HepG2 (cell line): Measurements from ENCODE around the gene SEMA4B. TPM values are rescaled to one million over a fixed set of nuclear protein-coding genes. Genes with fewer than 3 reads are reported as not detected.
A peak's percentile ranks its signal among the peaks of the same experiment; 100 is the strongest.

Source experiments
- ATAC-seq: fragments of 200-7000 bp; cut with Tn5 transposase; 3 replicates; pipeline ENCODE4 v1.9.1; 2020; ENCODE audit warnings: mild to moderate bottlenecking, moderate library complexity
- BruUV-seq: library from RNA; stranded (reverse); fragments of 400-500 nt; replicated peaks from 2 replicates; lab custom pipeline; 2021; lab: Mats Ljungman, UMichigan
- CTCF ChIA-PET: fragments of 300-600 bp; formaldehyde crosslinking; extraction: SDS; loops from one replicate; lab custom pipeline; 2021; ENCODE audit warnings: low total read pairs, inconsistent platforms, low intra/inter-chr PET ratio; lab: Yijun Ruan, JAX
- POLR2A ChIA-PET: fragments of 350-600 bp; sonication (Branson Sonifier 250); formaldehyde crosslinking; loops from one replicate; lab custom pipeline; 2020; ENCODE audit warnings: antibody characterized with exemption, inconsistent platforms; lab: Yijun Ruan, JAX
- DNase-seq: peaks from one replicate; pipeline ENCODE4 v3.0.0-alpha.2; 2015; ENCODE audit warnings: low spot score
- FAIRE-seq: peaks from 3 replicates; lab custom pipeline; 2011; peaks lifted over from hg19 to GRCh38; lab: Jason Lieb, UNC
- H2AFZ ChIP-seq: one replicate; pipeline ENCODE4 v1.6.1; 2011; ENCODE audit warnings: low read length, inconsistent platforms
- H3K27ac ChIP-seq: fragments of 300-600 bp; 3 replicates; pipeline ENCODE4 v1.8.0; 2011; ENCODE audit warnings: mixed run types, mild to moderate bottlenecking, mixed read lengths, low read length, inconsistent platforms; ENCODE audit not compliant: insufficient read depth; ENCODE audit errors: extremely low read length
- H3K27me3 ChIP-seq, 2 experiments: fragments of 200-600 bp in 1 of 2; 2 replicates in 1 of 2; 3 replicates in 1 of 2; pipeline versions ENCODE4 v1.6.0 to v1.8.0; 2011; ENCODE audit warnings: low read length in 2 of 2, mild to moderate bottlenecking in 2 of 2, moderate library complexity in 2 of 2, inconsistent platforms in 1 of 2; ENCODE audit not compliant: insufficient read depth in 2 of 2, control insufficient read depth in 1 of 2
- H3K36me3 ChIP-seq, 2 experiments: fragments of 200-600 bp in 1 of 2; replicated peaks in 1 of 2; 2 replicates in 1 of 2; 3 replicates in 1 of 2; pipeline versions ENCODE4 v1.5.1 to v1.8.0; 2011; ENCODE audit warnings: low read length in 2 of 2, inconsistent platforms in 1 of 2; ENCODE audit not compliant: insufficient read depth in 2 of 2, control insufficient read depth in 1 of 2
- H3K4me1 ChIP-seq: 2 replicates; pipeline ENCODE4 v1.5.1; 2012; ENCODE audit warnings: low read length, inconsistent platforms; ENCODE audit not compliant: insufficient read depth
- H3K4me2 ChIP-seq: 2 replicates; pipeline ENCODE4 v1.6.0; 2011; ENCODE audit warnings: low read depth, low read length, inconsistent platforms
- H3K4me3 ChIP-seq, 3 experiments: fragments of 200-600 bp in 1 of 3; sonication (generic), shearing (Covaris generic) in 1 of 3; replicated peaks in 1 of 3; 2 replicates each; pipeline ENCODE4 v1.5.1; 2011 to 2016; ENCODE audit warnings: low read length in 3 of 3, inconsistent platforms in 2 of 3, low read depth in 2 of 3, mild to moderate bottlenecking in 2 of 3, control low read depth in 1 of 3, mixed read lengths in 1 of 3; ENCODE audit not compliant: insufficient read depth in 1 of 3
- H3K79me2 ChIP-seq: one replicate; pipeline ENCODE4 v1.6.1; 2011; ENCODE audit warnings: low read length, inconsistent platforms; ENCODE audit not compliant: insufficient read depth
- H3K9ac ChIP-seq: 2 replicates; pipeline ENCODE4 v1.6.0; 2011; ENCODE audit warnings: mild to moderate bottlenecking, low read depth, low read length, inconsistent platforms; ENCODE audit not compliant: insufficient read depth
- H3K9me3 ChIP-seq: 2 replicates; pipeline ENCODE4 v1.5.1; 2012; ENCODE audit warnings: mild to moderate bottlenecking, low read length
- H4K20me1 ChIP-seq: 2 replicates; pipeline ENCODE4 v1.6.0; 2011; ENCODE audit warnings: inconsistent platforms, mild to moderate bottlenecking, low read length, moderate library complexity; ENCODE audit not compliant: insufficient read depth
- CREB1 ChIP-seq, 2 experiments: fragments of 450-650 bp in 1 of 2; IDR thresholded peaks; 2 replicates each; pipeline ENCODE4 v1.6.1; 2016 to 2017; ENCODE audit warnings: control low read depth in 1 of 2, mild to moderate bottlenecking in 1 of 2, missing compliant biosample characterization in 1 of 2, missing genetic modification characterization in 1 of 2
- HMGA1 ChIP-seq: sonication (generic); formaldehyde crosslinking; conservative IDR thresholded peaks from 2 replicates; pipeline ENCODE4 v1.4.0; 2020; ENCODE audit warnings: missing genetic modification reagents
- MXI1 ChIP-seq: IDR thresholded peaks from 3 replicates; pipeline ENCODE4 v1.6.1; 2012; ENCODE audit warnings: low read depth, low read length, inconsistent platforms, borderline replicate concordance
- WGBS: methylation state at CpG from one replicate; pipeline ENCODE4 v1.1.6; 2017; ENCODE audit warnings: low lambda C conversion rate; 5-methylcytosine and 5-hydroxymethylcytosine counted together
- in situ Hi-C: cut with HindIII; loops from 2 replicates; pipeline ENCODE4 v1.10.0; 2017; ENCODE audit warnings: low pct_unique_long_range_greater_than_20kb; ENCODE audit not compliant: extremely low pct_ligation_motif_present
- intact Hi-C: fragments of 100-400 bp; cut with micrococcal nuclease; formaldehyde crosslinking; loops from one replicate; pipeline ENCODE4 v1.10.0; 2022; ENCODE audit not compliant: unreplicated experiment
- polyA plus RNA-seq, 8 experiments: library from polyadenylated mRNA; depleted of rRNA in 3 of 8; stranded (reverse) in 7 of 8; unstranded in 1 of 8; fragments of >200 nt; fragmentation: Illumina TruSeq in 4 of 8; extraction: Trizol in 4 of 8; gene quantifications; 2 replicates each; pipeline versions ENCODE4 v1.2.1 to v1.2.3, GENCODE V29; 2011 to 2016; ENCODE audit warnings: low read depth in 4 of 8, missing spikeins in 1 of 8, mixed read lengths in 1 of 8; ENCODE audit not compliant: insufficient read depth in 1 of 8
- total RNA-seq, 5 experiments: library from RNA; depleted of rRNA; stranded (reverse); fragments of >200 nt; fragmentation: Illumina TruSeq; extraction: Trizol; gene quantifications; 2 replicates each; pipeline ENCODE4 v1.2.3, GENCODE V29; 2016; ENCODE audit warnings: low read depth in 1 of 5

SEMA4B gene
- total and polyA plus RNA-seq, 2 of the 13 experiments (the other 11 are each of a cell fraction or from before 2014, with no cell fraction given), result 2.1 to 17.0 TPM

- TF ChIP-seq MXI1, result no peak
- TF ChIP-seq CREB1 (IDR thresholded peaks at IDR 0.05), result peak; percentile 41; the same call in 1 of the 2 replicates
- no peak for TF ChIP-seq CREB1 (CRISPR knock-in tag; IDR thresholded peaks at IDR 0.05)
- Histone ChIP-seq H4K20me1 (peaks cover 7% of the 10 kb centered on the region), H2AFZ (no peak overlapping the region), H3K27ac (peak overlapping the region; percentile 83), H3K4me3 (peak overlapping the region; percentile 71 to 78 (median 72)), H3K36me3 (peaks cover 5 to 25% of the 10 kb centered on the region in 2 experiments; a peak in 4 of 5 replicates), H3K9me3 (no peaks in the 10 kb centered on the region), H3K4me2 (peak overlapping the region; percentile 87), H3K27me3 (no peaks in the 10 kb centered on the region; a peak in 1 of 5 replicates), H3K4me1 (peaks cover 61% of the 10 kb centered on the region), H3K9ac (peak overlapping the region; percentile 88), H3K79me2 (peaks cover 42% of the 10 kb centered on the region)
- in situ Hi-C loops (no loop called here), intact Hi-C loops (loop anchor here (5.0 kb wide), 1 partner anchor 34 kb away; the partner anchor contains the start of genes CIB1 and GDPGP1)
- WGBS, result 27% methylated on average over 15 of the region's 15 CpGs
- ATAC-seq (no peak), DNase-seq (no peak), FAIRE-seq (no peak)
- CTCF ChIA-PET, result no interaction called here
- no TSS peak for BruUV-seq
- POLR2A ChIA-PET, result interaction anchor here (0.8 to 1.2 kb wide), 6 partner anchors 8 to 123 kb away, joined by 3 to 11 read pairs (median 4); partner anchors contain the start of gene TTLL13
These were observed 65.4 kb downstream of the SEMA4B start for GRCh38 chr15:90266485-90266884.

- no peak overlapping the region for H3K4me3 ChIP-seq
- WGBS, result 100% methylated on average over 1 of the region's 1 CpG
- DNase-seq (no peak), FAIRE-seq (no peak), ATAC-seq (no peak)
- intact Hi-C loops, result loop anchor here (5.0 kb wide), 1 partner anchor 36 kb away; the partner anchor contains the start of genes CIB1 and GDPGP1
- no TSS peak for BruUV-seq
- peaks cover 42% of the 10 kb centered on the region for H3K4me1 ChIP-seq
- H3K9ac ChIP-seq, result 0 out of 2 replicates have a peak overlapping the region, but pooled peaks have one; percentile 9
- CTCF ChIA-PET, result no interaction called here
- H3K79me2 ChIP-seq, result peaks cover 42% of the 10 kb centered on the region
- no peaks in the 10 kb centered on the region for H3K9me3 ChIP-seq
- no peak overlapping the region for H3K27ac ChIP-seq
- H2AFZ ChIP-seq, result no peak overlapping the region
- in situ Hi-C loops, result no loop called here
- peaks cover 10 to 32% of the 10 kb centered on the region in 2 experiments; a peak in 4 of 5 replicates for H3K36me3 ChIP-seq
- H3K27me3 ChIP-seq, result no peaks in the 10 kb centered on the region; a peak in 1 of 5 replicates
- POLR2A ChIA-PET, result interaction anchor here (1.3 kb wide), 1 partner anchor 19 kb away, joined by 4 read pairs; no protein-coding TSS in a partner anchor
- no peak for TF ChIP-seq HMGA1 (CRISPR knock-in tag)
- peak overlapping the region; percentile 33; the same call in 1 of the 2 replicates for H3K4me2 ChIP-seq
- H4K20me1 ChIP-seq, result peaks cover 10% of the 10 kb centered on the region
These were observed 67.3 kb downstream of the SEMA4B start for GRCh38 chr15:90268415-90268814.
